Sciatic nerve (tissue), 2 donors: ENCODE results near the gene GPX7. TPM values are rescaled to one million over a fixed set of nuclear protein-coding genes. Genes with fewer than 3 reads are reported as not detected.

Source experiments
- ATAC-seq: fragments of 200-7000 bp; cut with Tn5 transposase; one replicate; pipeline ENCODE4 v1.9.1; 2020; ENCODE audit warnings: mild to moderate bottlenecking, moderate library complexity
- DNase-seq: peaks from one replicate; pipeline ENCODE4 v3.0.0-alpha.2; 2020; ENCODE audit warnings: low spot score
- intact Hi-C: fragments of 100-400 bp; cut with DNase I; formaldehyde crosslinking; loops from one replicate; pipeline ENCODE4 v1.14.2; 2022
- total RNA-seq: library from RNA; stranded (reverse); fragmentation: NEBNext Ultra II Directional; extraction: Animal tissue kit (Norgen Biotek cat#: 25700); gene quantifications from one replicate; pipeline ENCODE4 v1.2.1, GENCODE V29; 2021
- donor health status: DM: no; HTN: no; CAD: no.
- donor health status: DM: no; HTN: no; CAD: no.

The GPX7 gene
- total RNA-seq, 1 donor from 2014 or later = 12.2 TPM

- ATAC-seq = no peak
- intact Hi-C loops = no loop called here
- no peak for DNase-seq
These were observed 51.2 kb downstream of the GPX7 start for GRCh38 chr1:52653207-52653849.

DNA sequence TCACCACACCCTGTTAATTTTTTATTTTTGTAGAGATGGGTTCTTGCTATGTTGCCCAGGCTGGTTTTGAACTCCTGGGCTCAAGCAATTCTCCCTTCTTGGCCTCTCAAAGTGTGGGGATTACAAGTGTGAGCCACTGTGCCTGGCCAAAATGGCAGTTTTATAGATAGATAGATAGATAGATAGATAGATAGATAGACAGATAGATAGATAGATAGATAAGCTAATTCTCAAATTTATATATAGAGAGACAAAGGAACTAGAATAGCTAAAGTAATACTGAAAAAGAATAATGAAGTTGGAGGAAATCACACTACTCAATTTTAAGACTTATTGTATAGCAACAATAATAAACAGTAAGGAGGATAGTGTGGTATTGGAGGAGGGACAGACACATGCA is 51.9 kb downstream of the GPX7 start:
- DNase-seq (no peak), ATAC-seq (no peak)
- intact Hi-C loops = no loop called here

- intact Hi-C loops = no loop called here
- ATAC-seq (no peak), DNase-seq (peak; percentile 4)
These were observed 55.5 kb downstream of the GPX7 start for GRCh38 chr1:52657702-52658101.

Other genes starting within 250 kb of the GPX7 start
- gene CC2D1B, start 236.2 kb upstream of the GPX7 start, total RNA-seq = 43.2 TPM
- gene ORC1, start 197.9 kb upstream of the GPX7 start, total RNA-seq = 0.45 TPM
- 38.8 TPM for gene PRPF38A, start 197.8 kb upstream of the GPX7 start, total RNA-seq
- gene TUT4, start 49.3 kb upstream of the GPX7 start, total RNA-seq = 87.3 TPM
- gene SHISAL2A, start 30.8 kb downstream of the GPX7 start, total RNA-seq = 1.3 TPM
- 11.3 TPM for gene COA7, start 96.0 kb downstream of the GPX7 start, total RNA-seq
- gene ZYG11B, start 124.1 kb downstream of the GPX7 start, total RNA-seq = 36.4 TPM
- gene ZYG11A, start 240.4 kb downstream of the GPX7 start, total RNA-seq = 0.09 TPM